OCI-LY3 (cell line): Measurements from ENCODE around the gene LGI2.

Source experiments
- H2AFZ ChIP-seq: fragments of 200-600, 300-600 bp; shearing (Covaris generic); 2 replicates; pipeline ENCODE4 v1.6.0; 2014; ENCODE audit warnings: antibody characterized with exemption, low read depth, low read length
- H3K27ac ChIP-seq: fragments of 200-600, 300-600 bp; sonication (generic); 2 replicates; pipeline ENCODE4 v1.5.1; 2014; ENCODE audit warnings: mild to moderate bottlenecking, low read length, moderate library complexity, mixed read lengths
- H3K27me3 ChIP-seq: fragments of 200-600, 300-600 bp; sonication (generic); 2 replicates; pipeline ENCODE4 v1.6.1; 2014; ENCODE audit warnings: low read depth, low read length, mixed read lengths
- H3K36me3 ChIP-seq: fragments of 200-600, 300-600 bp; sonication (generic); replicated peaks from 2 replicates; pipeline ENCODE3; 2014; ENCODE audit warnings: low read depth, low read length, mixed read lengths
- H3K4me1 ChIP-seq: fragments of 300-600, 200-600 bp; sonication (generic); 2 replicates; pipeline ENCODE4 v1.6.1; 2014; ENCODE audit warnings: low read length, mixed read lengths
- H3K4me2 ChIP-seq: fragments of 200-600, 300-600 bp; sonication (generic); 2 replicates; pipeline ENCODE4 v1.6.1; 2014; ENCODE audit warnings: low read length, mixed read lengths
- H3K4me3 ChIP-seq: fragments of 300-600, 200-600 bp; sonication (generic); 2 replicates; pipeline ENCODE4 v1.5.1; 2014; ENCODE audit warnings: antibody characterized with exemption, mild to moderate bottlenecking, low read length, moderate library complexity
- H3K79me2 ChIP-seq: fragments of 300-600, 200-600 bp; shearing (Covaris generic); 2 replicates; pipeline ENCODE4 v1.6.1; 2014; ENCODE audit warnings: mild to moderate bottlenecking, low read length, mixed read lengths
- H3K9ac ChIP-seq: fragments of 300-600, 200-600 bp; shearing (Covaris generic); 2 replicates; pipeline ENCODE4 v1.6.0; 2014; ENCODE audit warnings: mild to moderate bottlenecking, low read length, moderate library complexity
- H3K9me3 ChIP-seq: fragments of 200-600, 300-600 bp; shearing (Covaris generic); 2 replicates; pipeline ENCODE4 v1.6.1; 2014; ENCODE audit warnings: low read length, mixed read lengths; ENCODE audit not compliant: insufficient read depth
- H4K20me1 ChIP-seq: fragments of 200-600, 300-600 bp; sonication (generic); 2 replicates; pipeline ENCODE4 v1.6.1; 2016; ENCODE audit warnings: low read length, mixed read lengths; ENCODE audit not compliant: insufficient read depth
- CTCF ChIP-seq: fragments of 200-600, 300-600 bp; sonication (generic); IDR thresholded peaks from 2 replicates; pipeline ENCODE4 v1.5.1; 2014; ENCODE audit warnings: antibody characterized with exemption, low read length, low read depth
- EZH2phosphoT487 ChIP-seq: fragments of 200-600 bp; shearing (Covaris generic); IDR thresholded peaks from 2 replicates; pipeline ENCODE4 v1.6.1; 2018; ENCODE audit warnings: antibody characterized with exemption, mixed run types, low read depth

Gene LGI2

DNA sequence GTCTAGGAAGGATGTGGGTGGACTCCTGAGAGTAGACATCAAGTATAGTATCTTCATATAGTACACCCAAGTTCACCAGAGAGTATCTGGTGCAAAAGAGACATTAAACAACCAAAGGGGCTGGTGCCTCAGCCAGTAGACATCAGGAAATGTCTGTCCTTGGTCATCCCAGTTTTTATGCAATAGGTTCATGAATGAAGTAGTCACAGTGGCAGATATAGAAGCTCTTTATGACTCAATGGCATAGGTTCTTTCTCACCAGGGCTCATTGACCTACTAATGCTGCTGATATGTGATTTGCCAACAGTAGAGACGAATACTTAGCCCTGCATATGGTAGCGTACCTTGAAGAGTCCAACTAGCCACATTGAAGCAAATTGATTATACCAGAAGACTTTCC is 72.9 kb downstream of the LGI2 start:
- no peaks in the 10 kb centered on the region for H3K27me3 ChIP-seq
- no peaks in the 10 kb centered on the region for H3K4me1 ChIP-seq
- no peak overlapping the region for H3K27ac ChIP-seq
- no peaks in the 10 kb centered on the region for H4K20me1 ChIP-seq
- H3K4me3 ChIP-seq = no peak overlapping the region
- no peaks in the 10 kb centered on the region for H3K79me2 ChIP-seq
- no peak overlapping the region for H3K9ac ChIP-seq
- TF ChIP-seq EZH2phosphoT487 = no peak
- no peak for TF ChIP-seq CTCF
- H3K9me3 ChIP-seq = no peaks in the 10 kb centered on the region
- H3K36me3 ChIP-seq = no peaks in the 10 kb centered on the region
- H2AFZ ChIP-seq = no peak overlapping the region
- no peak overlapping the region for H3K4me2 ChIP-seq

- Histone ChIP-seq H4K20me1 (no peaks in the 10 kb centered on the region), H3K9ac (no peak overlapping the region), H3K4me2 (no peak overlapping the region), H3K36me3 (no peaks in the 10 kb centered on the region), H3K4me1 (no peaks in the 10 kb centered on the region), H3K27ac (no peak overlapping the region), H3K79me2 (no peaks in the 10 kb centered on the region), H3K27me3 (no peaks in the 10 kb centered on the region), H3K9me3 (no peaks in the 10 kb centered on the region), H2AFZ (no peak overlapping the region), H3K4me3 (no peak overlapping the region)
- TF ChIP-seq EZH2phosphoT487 (no peak), CTCF (no peak)
Measured at GRCh38 chr4:24956763-24957162, 74.0 kb downstream of the LGI2 start.

DNA sequence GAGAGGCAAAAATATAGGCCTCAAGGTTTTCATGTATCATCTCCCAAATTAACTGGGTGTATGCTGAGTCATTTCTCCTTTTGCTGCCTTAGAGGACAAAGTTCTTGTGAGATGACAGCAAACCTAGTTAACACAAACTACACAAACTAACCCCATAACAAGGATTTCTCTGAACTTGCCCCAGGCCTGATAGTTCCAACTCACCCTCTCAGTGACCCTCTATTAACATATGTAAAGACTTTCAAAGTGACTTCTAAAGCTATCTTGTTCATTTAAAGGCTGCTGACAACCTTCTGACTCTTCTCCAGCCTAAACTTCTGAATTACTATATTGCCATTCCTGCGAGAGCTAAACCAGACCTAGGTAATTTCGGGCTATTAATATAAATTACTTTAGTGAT is 74.7 kb downstream of the LGI2 start:
- H3K27ac ChIP-seq = no peak overlapping the region
- H3K4me1 ChIP-seq = no peaks in the 10 kb centered on the region
- no peaks in the 10 kb centered on the region for H4K20me1 ChIP-seq
- no peak overlapping the region for H3K4me2 ChIP-seq
- H3K9me3 ChIP-seq = no peaks in the 10 kb centered on the region
- H3K36me3 ChIP-seq = no peaks in the 10 kb centered on the region
- no peak overlapping the region for H3K4me3 ChIP-seq
- H2AFZ ChIP-seq = no peak overlapping the region
- no peak for TF ChIP-seq CTCF
- TF ChIP-seq EZH2phosphoT487 = no peak
- no peaks in the 10 kb centered on the region for H3K79me2 ChIP-seq
- H3K27me3 ChIP-seq = no peaks in the 10 kb centered on the region
- H3K9ac ChIP-seq = no peak overlapping the region

DNA sequence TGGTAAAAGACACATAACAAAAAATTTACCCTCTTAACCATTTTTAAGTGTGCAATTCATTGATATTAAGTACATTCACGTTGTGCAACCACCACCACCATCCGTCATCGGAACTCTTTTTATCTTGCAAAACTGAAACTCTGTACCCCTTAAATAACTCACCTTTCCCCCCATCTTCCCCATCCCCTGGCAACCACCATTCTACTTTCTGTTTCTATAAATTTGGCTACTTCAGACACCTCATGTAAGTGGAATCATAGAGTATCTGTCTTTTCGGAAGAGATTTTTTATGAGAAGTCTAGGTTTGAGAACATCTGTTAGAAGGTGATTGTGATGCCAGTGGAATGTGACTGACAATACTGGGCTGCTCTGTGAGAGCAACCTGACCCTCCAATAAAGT is 78.1 kb downstream of the LGI2 start:
- Histone ChIP-seq H3K4me2 (no peak overlapping the region), H3K9me3 (no peaks in the 10 kb centered on the region), H2AFZ (no peak overlapping the region), H3K36me3 (no peaks in the 10 kb centered on the region), H3K9ac (no peak overlapping the region), H3K4me3 (no peak overlapping the region), H4K20me1 (no peaks in the 10 kb centered on the region), H3K4me1 (no peaks in the 10 kb centered on the region), H3K27ac (no peak overlapping the region), H3K27me3 (no peaks in the 10 kb centered on the region), H3K79me2 (no peaks in the 10 kb centered on the region)
- no peak for TF ChIP-seq EZH2phosphoT487
- no peak for TF ChIP-seq CTCF
